Measurements from ENCODE around the gene PSMD6. TPM values are rescaled to one million over a fixed set of nuclear protein-coding genes. Genes with fewer than 3 reads are reported as not detected.

Gene PSMD6
- total RNA-seq, 2 donors from 2014 or later = 54.4 to 70.3 TPM

DNA sequence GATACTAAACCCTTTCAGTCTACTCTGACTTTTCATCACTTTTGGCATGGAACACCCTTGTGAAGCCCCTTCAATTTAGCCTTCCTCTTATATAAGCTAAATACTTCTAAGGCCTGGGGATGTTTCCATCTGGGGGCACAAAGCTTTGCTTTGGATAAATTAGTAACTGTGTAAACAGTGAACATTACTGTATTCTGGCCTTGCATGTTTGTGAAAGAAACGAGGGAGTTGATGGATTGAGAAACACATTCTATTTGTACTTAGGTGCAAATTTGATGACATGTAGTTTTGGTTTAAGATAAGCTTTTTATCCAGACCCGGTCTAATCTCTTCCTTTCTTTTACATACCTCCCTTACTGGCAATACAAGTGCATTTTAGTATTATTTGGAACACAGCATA is 19.7 kb downstream of the PSMD6 start:
- no peaks in the 10 kb centered on the region for H3K9me3 ChIP-seq
- peaks cover 0 to 10% of the 10 kb centered on the region in 2 donors for H3K4me1 ChIP-seq (ENCODE audit: control insufficient read depth in 1 of 2, low read depth in 2 of 2)
- no peaks in the 10 kb centered on the region for H3K27me3 ChIP-seq (replicated peaks; ENCODE audit: insufficient read depth)
- TF ChIP-seq, protein P1, sequence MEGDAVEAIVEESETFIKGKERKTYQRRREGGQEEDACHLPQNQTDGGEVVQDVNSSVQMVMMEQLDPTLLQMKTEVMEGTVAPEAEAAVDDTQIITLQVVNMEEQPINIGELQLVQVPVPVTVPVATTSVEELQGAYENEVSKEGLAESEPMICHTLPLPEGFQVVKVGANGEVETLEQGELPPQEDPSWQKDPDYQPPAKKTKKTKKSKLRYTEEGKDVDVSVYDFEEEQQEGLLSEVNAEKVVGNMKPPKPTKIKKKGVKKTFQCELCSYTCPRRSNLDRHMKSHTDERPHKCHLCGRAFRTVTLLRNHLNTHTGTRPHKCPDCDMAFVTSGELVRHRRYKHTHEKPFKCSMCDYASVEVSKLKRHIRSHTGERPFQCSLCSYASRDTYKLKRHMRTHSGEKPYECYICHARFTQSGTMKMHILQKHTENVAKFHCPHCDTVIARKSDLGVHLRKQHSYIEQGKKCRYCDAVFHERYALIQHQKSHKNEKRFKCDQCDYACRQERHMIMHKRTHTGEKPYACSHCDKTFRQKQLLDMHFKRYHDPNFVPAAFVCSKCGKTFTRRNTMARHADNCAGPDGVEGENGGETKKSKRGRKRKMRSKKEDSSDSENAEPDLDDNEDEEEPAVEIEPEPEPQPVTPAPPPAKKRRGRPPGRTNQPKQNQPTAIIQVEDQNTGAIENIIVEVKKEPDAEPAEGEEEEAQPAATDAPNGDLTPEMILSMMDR (IDR thresholded peaks at IDR 0.05) = no peak
- no peak overlapping the region for H3K27ac ChIP-seq
- H3K4me3 ChIP-seq = no peak overlapping the region
- DNase-seq (ENCODE audit: low spot score) = no peak
- peaks cover 31% of the 10 kb centered on the region for H3K36me3 ChIP-seq
- no peak for ATAC-seq (ENCODE audit: insufficient number of reproducible peaks, low FRiP score, low read depth)

DNA sequence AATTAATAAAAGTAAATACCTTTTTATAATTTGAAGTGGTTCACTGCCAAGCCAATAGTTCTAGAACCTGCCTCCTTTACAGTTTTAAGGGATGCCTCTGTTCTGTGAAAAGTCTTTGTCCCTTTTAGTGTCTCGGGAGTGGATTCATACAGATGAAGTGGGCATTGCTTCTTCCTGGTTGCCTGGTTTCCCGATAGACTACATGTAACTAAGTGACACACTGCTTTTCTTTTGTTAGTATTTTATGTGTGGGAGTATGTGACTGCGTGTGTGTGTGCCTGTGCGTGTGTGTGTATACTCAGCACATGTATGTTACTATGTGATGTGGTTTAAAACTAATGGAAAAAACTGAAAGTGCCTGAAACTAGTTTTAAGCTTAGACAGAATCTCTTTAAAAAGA is 21.1 kb downstream of the PSMD6 start:
- H3K27ac ChIP-seq = no peak overlapping the region
- no peaks in the 10 kb centered on the region for H3K27me3 ChIP-seq (replicated peaks; ENCODE audit: insufficient read depth)
- TF ChIP-seq, protein P1 (IDR thresholded peaks at IDR 0.05) = no peak
- ATAC-seq (ENCODE audit: insufficient number of reproducible peaks, low FRiP score, low read depth) = no peak
- H3K9me3 ChIP-seq = no peaks in the 10 kb centered on the region
- peaks cover 25% of the 10 kb centered on the region for H3K36me3 ChIP-seq
- DNase-seq (ENCODE audit: low spot score) = no peak
- H3K4me1 ChIP-seq (ENCODE audit: control insufficient read depth in 1 of 2, low read depth in 2 of 2) = peaks cover 0 to 7% of the 10 kb centered on the region in 2 donors
- H3K4me3 ChIP-seq = no peak overlapping the region

DNA sequence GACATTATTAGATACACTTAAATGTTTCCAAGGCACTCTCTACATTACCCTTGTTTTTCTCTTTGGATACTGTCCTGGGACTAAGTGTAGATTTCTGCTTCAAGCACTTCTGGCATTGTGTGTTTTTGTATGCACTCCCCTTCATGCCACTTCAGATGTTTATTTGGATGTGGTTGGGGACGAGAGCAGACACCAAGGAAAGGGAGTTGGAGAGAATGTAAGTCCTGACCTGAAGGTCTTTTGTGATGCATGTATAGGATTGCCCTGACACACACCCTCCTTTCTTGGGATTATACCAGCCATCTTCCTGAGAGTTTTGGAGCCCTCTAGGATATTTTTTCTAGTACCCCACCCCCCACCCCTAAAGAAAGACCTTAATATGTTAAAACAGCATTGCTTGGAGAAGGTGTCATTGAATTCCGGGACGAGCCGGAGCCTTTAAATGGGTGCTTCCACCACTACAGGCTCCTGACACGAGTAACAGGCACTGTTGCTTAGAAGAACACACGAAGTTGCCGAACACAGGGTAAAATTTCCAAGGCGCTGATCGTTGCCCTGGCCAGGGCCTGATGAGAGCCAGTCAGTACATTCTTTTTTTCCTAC is 22.7 kb downstream of the PSMD6 start:
- peaks cover 25% of the 10 kb centered on the region for H3K36me3 ChIP-seq
- no peak for ATAC-seq (ENCODE audit: insufficient number of reproducible peaks, low FRiP score, low read depth)
- TF ChIP-seq, protein P1 (IDR thresholded peaks at IDR 0.05) = no peak

DNA sequence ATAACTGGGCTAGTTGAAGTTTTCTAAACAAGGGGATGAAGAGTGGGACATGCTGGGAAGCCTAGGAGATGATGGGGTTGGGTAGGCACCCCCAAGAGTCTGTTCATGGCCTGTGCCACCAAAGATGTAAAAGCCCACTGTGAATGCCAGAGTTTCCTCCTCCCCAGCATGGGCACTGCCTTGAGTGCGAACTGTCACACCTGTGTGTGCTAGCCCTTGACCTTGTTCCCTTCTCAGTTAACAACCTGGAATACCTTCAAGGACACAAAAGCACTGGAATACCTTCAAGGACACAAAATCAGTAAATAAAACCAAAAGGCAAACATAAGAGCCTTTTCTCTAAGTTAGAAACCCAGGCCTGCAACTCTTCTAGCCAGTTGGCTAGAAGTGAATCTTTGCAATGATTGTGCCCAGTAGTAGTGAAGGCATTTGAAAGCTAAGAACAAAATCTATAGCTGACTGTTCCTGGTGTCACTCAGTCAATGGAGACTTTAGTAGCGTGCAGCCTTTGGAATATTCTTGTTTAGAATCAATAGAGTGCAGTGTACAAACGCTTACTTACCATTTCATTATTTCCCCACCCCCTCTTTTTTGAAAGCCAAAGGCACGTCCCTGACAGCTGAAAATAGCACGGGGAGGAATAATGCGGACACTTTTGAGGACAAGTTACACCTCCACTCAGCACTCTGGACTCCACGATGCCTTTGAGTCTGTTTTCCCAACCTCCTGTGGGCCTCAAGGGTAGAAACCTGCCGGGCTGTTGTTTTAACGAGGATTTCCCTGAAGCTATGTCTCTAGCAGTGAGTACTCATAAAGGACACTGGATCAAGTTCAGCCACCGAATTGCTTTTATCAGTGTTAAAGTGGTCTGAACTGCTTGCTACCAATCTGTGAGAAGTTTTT is 24.2 kb downstream of the PSMD6 start:
- Histone ChIP-seq H3K27ac (no peak overlapping the region), H3K36me3 (peaks cover 33% of the 10 kb centered on the region), H3K4me3 (no peak overlapping the region), H3K4me1 (ENCODE audit: control insufficient read depth in 1 of 2, low read depth in 2 of 2) (peaks cover 0 to 7% of the 10 kb centered on the region in 2 donors), H3K27me3 (replicated peaks; ENCODE audit: insufficient read depth) (no peaks in the 10 kb centered on the region), H3K9me3 (no peaks in the 10 kb centered on the region)
- DNase-seq (ENCODE audit: low spot score) (no peak), ATAC-seq (ENCODE audit: insufficient number of reproducible peaks, low FRiP score, low read depth) (no peak)
- TF ChIP-seq, protein P1 (IDR thresholded peaks at IDR 0.05) = no peak

More for the DNA sequence above, 22.7 kb downstream of the PSMD6 start:
- no peak for DNase-seq (ENCODE audit: low spot score)
- no peaks in the 10 kb centered on the region for H3K9me3 ChIP-seq
- no peaks in the 10 kb centered on the region for H3K27me3 ChIP-seq (replicated peaks; ENCODE audit: insufficient read depth)
- H3K4me1 ChIP-seq (ENCODE audit: control insufficient read depth in 1 of 2, low read depth in 2 of 2) = peaks cover 0 to 7% of the 10 kb centered on the region in 2 donors
- H3K4me3 ChIP-seq = no peak overlapping the region
- H3K27ac ChIP-seq = no peak overlapping the region

DNA sequence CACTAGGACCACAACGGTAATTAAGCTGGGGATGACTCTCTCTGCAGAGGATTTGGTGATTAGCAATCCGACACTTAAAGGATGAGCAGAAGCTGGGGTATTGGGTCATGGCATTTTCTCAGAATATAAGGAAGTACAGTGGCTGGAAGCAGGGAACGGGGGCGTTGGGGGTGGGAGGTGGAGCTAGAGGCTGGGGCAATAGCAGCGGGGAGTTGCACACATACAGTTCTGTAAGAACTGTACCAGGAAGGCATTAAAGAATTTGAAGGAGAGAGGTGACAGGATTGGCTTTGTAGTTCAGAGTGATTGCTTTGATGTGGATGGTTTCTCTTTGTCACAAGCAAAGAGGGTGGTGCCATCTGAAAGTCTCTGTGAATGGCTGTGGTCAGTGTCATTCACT is 28.2 kb downstream of the PSMD6 start:
- no peak for ATAC-seq (ENCODE audit: insufficient number of reproducible peaks, low FRiP score, low read depth)
- no peaks in the 10 kb centered on the region for H3K9me3 ChIP-seq
- H3K27me3 ChIP-seq (replicated peaks; ENCODE audit: insufficient read depth) = no peaks in the 10 kb centered on the region
- H3K27ac ChIP-seq = no peak overlapping the region
- H3K36me3 ChIP-seq = peaks cover 42% of the 10 kb centered on the region
- DNase-seq (ENCODE audit: low spot score) = no peak
- no peak overlapping the region for H3K4me3 ChIP-seq
- H3K4me1 ChIP-seq (ENCODE audit: control insufficient read depth in 1 of 2, low read depth in 2 of 2) = peaks cover 2 to 7% of the 10 kb centered on the region in 2 donors
- TF ChIP-seq, protein P1 (IDR thresholded peaks at IDR 0.05) = no peak

Measured in thoracic aorta (tissue), 2 donors.